ENCODE measurements around the gene AIPL1. TPM values are rescaled to one million over a fixed set of nuclear protein-coding genes. Genes with fewer than 3 reads are reported as not detected.

AIPL1 gene
- total RNA-seq, 2 experiments from 2014 or later, result not detected

- DNase-seq (no peak), ATAC-seq (no peak)
- Mint-ChIP-seq H3K4me1 (no peaks in the 10 kb centered on the region), H3K27me3 (no peaks in the 10 kb centered on the region), H3K27ac (no peak overlapping the region), H3K9me3 (ENCODE audit: low read depth) (no peaks in the 10 kb centered on the region), H3K4me3 (no peak overlapping the region), H3K36me3 (ENCODE audit: low read depth) (no peaks in the 10 kb centered on the region)
- POLR2A ChIA-PET, result no interaction called here
- CTCF ChIA-PET, result interaction anchor here (0.6 to 1.1 kb wide), 4 partner anchors 8 to 1034 kb away, joined by 3 read pairs; no protein-coding TSS in a partner anchor
- intact Hi-C loops (cut with DNase I, micrococcal nuclease), result loop anchor here (5.0 to 10.0 kb wide), 2 partner anchors 170 to 327 kb away; partner anchors contain the start of genes KIAA0753 (in 1 of the 2) and TXNDC17 (in 1 of the 2)
These were observed 40.0 kb upstream of the AIPL1 start for GRCh38 chr17:6474906-6475305.

GRCh38 chr17:6474376-6474775 lies 39.5 kb upstream of the AIPL1 start:
- CTCF ChIA-PET, result interaction anchor here (0.6 to 1.8 kb wide), 3 partner anchors 16 to 1034 kb away, joined by 3 to 7 read pairs (median 3); no protein-coding TSS in a partner anchor

GRCh38 chr17:6473128-6473767 lies 38.3 kb upstream of the AIPL1 start:
- Mint-ChIP-seq H3K4me3 (no peak overlapping the region), H3K36me3 (ENCODE audit: low read depth) (no peaks in the 10 kb centered on the region), H3K9me3 (ENCODE audit: low read depth) (no peaks in the 10 kb centered on the region), H3K27ac (no peak overlapping the region), H3K4me1 (no peaks in the 10 kb centered on the region), H3K27me3 (no peaks in the 10 kb centered on the region)
- POLR2A ChIA-PET, result no interaction called here
- intact Hi-C loops (cut with DNase I, micrococcal nuclease), result loop anchor here (1.0 to 10.0 kb wide), 4 partner anchors 168 to 329 kb away; partner anchors contain the start of genes KIAA0753 (in 2 of the 2) and TXNDC17 (in 2 of the 2)
- DNase-seq, result peak; percentile 84
- ATAC-seq, result peak; percentile 84
- CTCF ChIA-PET, result interaction anchor here (0.5 to 1.8 kb wide), 18 partner anchors 9 to 298 kb away, joined by 3 to 7 read pairs (median 3); no protein-coding TSS in a partner anchor

More at GRCh38 chr17:6474376-6474775, 39.5 kb upstream of the AIPL1 start:
- DNase-seq (no peak), ATAC-seq (no peak)
- POLR2A ChIA-PET, result no interaction called here
- no peaks in the 10 kb centered on the region for H3K36me3 Mint-ChIP-seq (ENCODE audit: low read depth)
- intact Hi-C loops (cut with DNase I, micrococcal nuclease), result loop anchor here (5.0 to 10.0 kb wide), 2 partner anchors 170 to 328 kb away; partner anchors contain the start of genes KIAA0753 (in 1 of the 2) and TXNDC17 (in 1 of the 2)
- no peak overlapping the region for H3K27ac Mint-ChIP-seq
- H3K27me3 Mint-ChIP-seq, result no peaks in the 10 kb centered on the region
- no peak overlapping the region for H3K4me3 Mint-ChIP-seq
- H3K4me1 Mint-ChIP-seq, result no peaks in the 10 kb centered on the region
- no peaks in the 10 kb centered on the region for H3K9me3 Mint-ChIP-seq (ENCODE audit: low read depth)

- POLR2A ChIA-PET, result no interaction called here
- DNase-seq (no peak), ATAC-seq (no peak)
- intact Hi-C loops (cut with DNase I, micrococcal nuclease), result loop anchor here (2.0 to 10.0 kb wide), 3 partner anchors 168 to 330 kb away; partner anchors contain the start of genes KIAA0753 (in 2 of the 2) and TXNDC17 (in 2 of the 2)
- Mint-ChIP-seq H3K9me3 (ENCODE audit: low read depth) (no peaks in the 10 kb centered on the region), H3K27me3 (no peaks in the 10 kb centered on the region), H3K27ac (no peak overlapping the region), H3K36me3 (ENCODE audit: low read depth) (no peaks in the 10 kb centered on the region), H3K4me1 (no peaks in the 10 kb centered on the region), H3K4me3 (no peak overlapping the region)
- CTCF ChIA-PET, result interaction anchor here (0.5 to 1.8 kb wide), 15 partner anchors 9 to 297 kb away, joined by 3 to 7 read pairs (median 3); no protein-coding TSS in a partner anchor
These were observed 37.6 kb upstream of the AIPL1 start for GRCh38 chr17:6472517-6472916.

GRCh38 chr17:6471531-6472465 lies 36.9 kb upstream of the AIPL1 start:
- intact Hi-C loops (cut with DNase I, micrococcal nuclease), result loop anchor here (2.0 to 10.0 kb wide), 3 partner anchors 169 to 331 kb away; partner anchors contain the start of genes KIAA0753 (in 2 of the 2) and TXNDC17 (in 2 of the 2)
- Mint-ChIP-seq H3K4me1 (no peaks in the 10 kb centered on the region), H3K9me3 (ENCODE audit: low read depth) (no peaks in the 10 kb centered on the region), H3K27ac (no peak overlapping the region), H3K4me3 (no peak overlapping the region), H3K36me3 (ENCODE audit: low read depth) (no peaks in the 10 kb centered on the region), H3K27me3 (no peaks in the 10 kb centered on the region)
- ChIA-PET CTCF (interaction anchor here (0.5 to 1.1 kb wide), 5 partner anchors 9 to 266 kb away, joined by 3 to 4 read pairs (median 3); no protein-coding TSS in a partner anchor), POLR2A (no interaction called here)
- ATAC-seq (no peak), DNase-seq (no peak)

- Mint-ChIP-seq H3K36me3 (ENCODE audit: low read depth) (no peaks in the 10 kb centered on the region), H3K27me3 (no peaks in the 10 kb centered on the region), H3K9me3 (ENCODE audit: low read depth) (no peaks in the 10 kb centered on the region), H3K4me1 (no peaks in the 10 kb centered on the region), H3K4me3 (no peak overlapping the region), H3K27ac (no peak overlapping the region)
- intact Hi-C loops (cut with DNase I, micrococcal nuclease), result loop anchor here (5.0 to 10.0 kb wide), 2 partner anchors 174 to 331 kb away; partner anchors contain the start of genes KIAA0753 (in 1 of the 2) and TXNDC17 (in 1 of the 2)
- ChIA-PET POLR2A (no interaction called here), CTCF (interaction anchor here (0.5 to 0.8 kb wide), 7 partner anchors 8 to 432 kb away, joined by 3 to 4 read pairs (median 3); no protein-coding TSS in a partner anchor)
- ATAC-seq (no peak), DNase-seq (no peak)
These were observed 36.0 kb upstream of the AIPL1 start for GRCh38 chr17:6470751-6471521.

GRCh38 chr17:6470146-6470718 lies 35.3 kb upstream of the AIPL1 start:
- Mint-ChIP-seq H3K4me1 (no peaks in the 10 kb centered on the region), H3K36me3 (ENCODE audit: low read depth) (no peaks in the 10 kb centered on the region), H3K9me3 (ENCODE audit: low read depth) (no peaks in the 10 kb centered on the region), H3K27ac (no peak overlapping the region), H3K4me3 (no peak overlapping the region), H3K27me3 (no peaks in the 10 kb centered on the region)
- DNase-seq (no peak), ATAC-seq (no peak)
- intact Hi-C loops (cut with DNase I, micrococcal nuclease), result loop anchor here (5.0 to 10.0 kb wide), 2 partner anchors 175 to 332 kb away; partner anchors contain the start of genes KIAA0753 (in 1 of the 2) and TXNDC17 (in 1 of the 2)
- CTCF ChIA-PET, result interaction anchor here (0.6 to 0.7 kb wide), 2 partner anchors 22 to 120 kb away, joined by 3 read pairs; no protein-coding TSS in a partner anchor
- POLR2A ChIA-PET, result no interaction called here

GRCh38 chr17:6468051-6468790 lies 33.3 kb upstream of the AIPL1 start:
- CTCF ChIA-PET, result no interaction called here
- Mint-ChIP-seq H3K9me3 (ENCODE audit: low read depth) (no peaks in the 10 kb centered on the region), H3K4me1 (no peaks in the 10 kb centered on the region), H3K4me3 (no peak overlapping the region), H3K27me3 (no peaks in the 10 kb centered on the region), H3K27ac (no peak overlapping the region), H3K36me3 (ENCODE audit: low read depth) (no peaks in the 10 kb centered on the region)
- DNase-seq (no peak), ATAC-seq (no peak)
- intact Hi-C loops (cut with DNase I, micrococcal nuclease), result no loop called here
- POLR2A ChIA-PET, result no interaction called here

- CTCF ChIA-PET, result no interaction called here
- no peaks in the 10 kb centered on the region for H3K9me3 Mint-ChIP-seq (ENCODE audit: low read depth)
These were observed 32.6 kb upstream of the AIPL1 start for GRCh38 chr17:6467567-6467966.

More at GRCh38 chr17:6467567-6467966, 32.6 kb upstream of the AIPL1 start:
- H3K27me3 Mint-ChIP-seq, result no peaks in the 10 kb centered on the region
- H3K36me3 Mint-ChIP-seq (ENCODE audit: low read depth), result no peaks in the 10 kb centered on the region
- ATAC-seq (no peak), DNase-seq (no peak)
- no peak overlapping the region for H3K4me3 Mint-ChIP-seq
- no peaks in the 10 kb centered on the region for H3K4me1 Mint-ChIP-seq
- intact Hi-C loops (cut with DNase I, micrococcal nuclease), result no loop called here
- POLR2A ChIA-PET, result no interaction called here
- H3K27ac Mint-ChIP-seq, result no peak overlapping the region
